Endothelial cell of umbilical vein (primary cell): Measurements from ENCODE around the gene GCAT. TPM values are rescaled to one million over a fixed set of nuclear protein-coding genes. Genes with fewer than 3 reads are reported as not detected.

ENCODE experiments used
- BruUV-seq: library from RNA; stranded (reverse); fragments of 400-500 nt; replicated peaks from 2 replicates; lab custom pipeline; 2021; lab: Mats Ljungman, UMichigan
- CTCF ChIA-PET: fragments of 300-600, 350-600 bp; sonication (Branson Sonifier 250); formaldehyde crosslinking; loops from one replicate; lab custom pipeline; 2021; ENCODE audit warnings: antibody characterized with exemption, inconsistent platforms; lab: Charles Lee
- POLR2A ChIA-PET: fragments of 300-600, 350-600 bp; sonication (Branson Sonifier 250); formaldehyde crosslinking; loops from one replicate; lab custom pipeline; 2021; ENCODE audit warnings: antibody characterized with exemption, inconsistent platforms; lab: Charles Lee
- DNase-seq: peaks from one replicate; pipeline ENCODE4 v3.0.0-alpha.2; 2011; ENCODE audit warnings: low read depth, low spot score
- FAIRE-seq: peaks from 2 replicates; lab custom pipeline; 2011; peaks lifted over from hg19 to GRCh38; lab: Jason Lieb, UNC
- H2AFZ ChIP-seq: 2 replicates; pipeline ENCODE4 v1.6.0; 2012; ENCODE audit warnings: low read depth, low read length, control low read depth, inconsistent platforms
- H3K27ac ChIP-seq: 2 replicates; pipeline ENCODE4 v1.5.1; 2011; ENCODE audit warnings: low read depth, mild to moderate bottlenecking, control low read depth, low read length, moderate library complexity; ENCODE audit not compliant: insufficient read depth
- H3K27me3 ChIP-seq, 2 experiments: 2 replicates each; pipeline versions ENCODE4 v1.6.0 to v1.6.1; 2011; ENCODE audit warnings: low read length in 2 of 2, mixed read lengths in 1 of 2; ENCODE audit not compliant: control insufficient read depth in 2 of 2, insufficient read depth in 2 of 2
- H3K36me3 ChIP-seq, 2 experiments: 2 replicates in 1 of 2; 3 replicates in 1 of 2; pipeline ENCODE4 v1.5.1; 2011; ENCODE audit warnings: low read length in 2 of 2, mild to moderate bottlenecking in 1 of 2, moderate library complexity in 1 of 2; ENCODE audit not compliant: control insufficient read depth in 2 of 2, insufficient read depth in 2 of 2; ENCODE audit errors: extremely low read depth in 1 of 2
- H3K4me1 ChIP-seq: 3 replicates; pipeline ENCODE4 v1.5.1; 2011; ENCODE audit warnings: mild to moderate bottlenecking, low read length; ENCODE audit not compliant: control insufficient read depth, insufficient read depth; ENCODE audit errors: extremely low read depth
- H3K4me2 ChIP-seq: 2 replicates; pipeline ENCODE4 v1.6.1; 2011; ENCODE audit warnings: low read length, control low read depth, mixed read lengths; ENCODE audit not compliant: insufficient read depth
- H3K4me3 ChIP-seq, 3 experiments: fragments of 200-600 bp in 1 of 3; sonication (generic), shearing (Covaris generic) in 1 of 3; replicated peaks in 1 of 3; 2 replicates each; pipeline ENCODE4 v1.5.1; 2011 to 2016; ENCODE audit warnings: control low read depth in 3 of 3, low read length in 3 of 3, mild to moderate bottlenecking in 2 of 3, inconsistent platforms in 1 of 3, low read depth in 1 of 3, moderate library complexity in 1 of 3; ENCODE audit not compliant: insufficient read depth in 1 of 3
- H3K79me2 ChIP-seq: 2 replicates; pipeline ENCODE4 v1.6.0; 2012; ENCODE audit warnings: low read length, inconsistent platforms; ENCODE audit not compliant: control insufficient read depth, insufficient read depth
- H3K9ac ChIP-seq: replicated peaks from 2 replicates; pipeline ENCODE3; 2011; ENCODE audit warnings: low read length, control low read depth; ENCODE audit not compliant: insufficient read depth; ENCODE audit errors: extremely low read depth
- H3K9me1 ChIP-seq: replicated peaks from 3 replicates; pipeline ENCODE4 v1.6.0; 2011; ENCODE audit warnings: mild to moderate bottlenecking, low read length; ENCODE audit not compliant: control insufficient read depth, insufficient read depth; ENCODE audit errors: extremely low read depth
- H3K9me3 ChIP-seq: replicated peaks from 2 replicates; pipeline ENCODE4 v1.5.1; 2012; ENCODE audit warnings: low read length, inconsistent platforms; ENCODE audit not compliant: control insufficient read depth, insufficient read depth
- H4K20me1 ChIP-seq: replicated peaks from 2 replicates; pipeline ENCODE3; 2011; ENCODE audit warnings: mild to moderate bottlenecking, low read length; ENCODE audit not compliant: control insufficient read depth, insufficient read depth; ENCODE audit errors: extremely low read depth
- EZH2 ChIP-seq: IDR thresholded peaks from 2 replicates; pipeline ENCODE4 v1.6.1; 2012; ENCODE audit warnings: borderline replicate concordance, low read depth, mild to moderate bottlenecking, moderate library complexity, low read length, inconsistent platforms; ENCODE audit not compliant: severe bottlenecking
- FOS ChIP-seq: IDR thresholded peaks from 2 replicates; pipeline ENCODE4 v1.6.1; 2011; ENCODE audit warnings: mild to moderate bottlenecking, low read length, moderate library complexity, borderline replicate concordance; ENCODE audit not compliant: insufficient read depth
- GATA2 ChIP-seq: IDR thresholded peaks from 2 replicates; pipeline ENCODE4 v1.7.0; 2011; ENCODE audit warnings: low read depth, mild to moderate bottlenecking, moderate library complexity, mixed read lengths, low read length; ENCODE audit not compliant: insufficient read length, insufficient read depth
- JUN ChIP-seq: IDR thresholded peaks from 2 replicates; pipeline ENCODE4 v1.6.1; 2011; ENCODE audit warnings: borderline replicate concordance, low read depth; ENCODE audit not compliant: insufficient read length, insufficient read depth
- MYC ChIP-seq: IDR thresholded peaks from one replicate; pipeline ENCODE4 v1.6.1; 2011; ENCODE audit warnings: mild to moderate bottlenecking, low read depth, low read length
- POLR2A ChIP-seq: IDR thresholded peaks from 2 replicates; pipeline ENCODE4 v1.6.1; 2012; ENCODE audit warnings: low read depth, mild to moderate bottlenecking, control low read depth, low read length
- POLR2AphosphoS5 ChIP-seq: IDR thresholded peaks from 2 replicates; pipeline ENCODE4 v1.6.1; 2012; ENCODE audit warnings: low read depth, mild to moderate bottlenecking, control low read depth, low read length, moderate library complexity; ENCODE audit not compliant: insufficient read depth
- dilution Hi-C: fragments of 300-500 bp; cut with MboI; formaldehyde crosslinking; loops from one replicate; pipeline ENCODE4 v1.15.0; 2019; ENCODE audit warnings: low sequenced_read_pairs; ENCODE audit not compliant: extremely low pct_ligation_motif_present
- intact Hi-C: fragments of 100-400 bp; cut with micrococcal nuclease; formaldehyde crosslinking; loops from one replicate; pipeline ENCODE4 v1.10.0; 2022
- polyA plus RNA-seq, 4 experiments: library from polyadenylated mRNA; depleted of rRNA in 3 of 4; stranded (reverse) in 3 of 4; unstranded in 1 of 4; fragments of >200 nt; gene quantifications; 2 replicates each; pipeline versions ENCODE4 v1.2.1 to v1.2.3, GENCODE V29; 2011 to 2012; ENCODE audit warnings: missing spikeins in 1 of 4
- total RNA-seq: library from RNA; stranded (reverse); gene quantifications from 2 replicates; pipeline ENCODE4 v1.2.3, GENCODE V29; 2021
- TF ChIP-seq, protein P1 (sequence below): IDR thresholded peaks from 2 replicates; pipeline ENCODE4 v1.6.1; 2011; ENCODE audit not compliant: insufficient read depth, insufficient read length
- TF ChIP-seq, protein P2 (sequence below), 2 donors: IDR thresholded peaks; 1 replicate in 1 of 2; 2 replicates in 1 of 2; pipeline ENCODE4 v1.5.1; 2011; ENCODE audit warnings: low read length in 2 of 2, mild to moderate bottlenecking in 2 of 2, moderate library complexity in 2 of 2, control low read depth in 1 of 2, inconsistent platforms in 1 of 2, low read depth in 1 of 2; ENCODE audit not compliant: insufficient read depth in 1 of 2; ENCODE audit errors: extremely low read depth in 1 of 2

The GCAT gene
- total and polyA plus RNA-seq, 2 donors (not counting 3 experiments of a cell fraction or from before 2014, with no cell fraction given): 19.7 TPM

- dilution Hi-C loops: no loop called here
Observed at GRCh38 chr22:37771702-37772427, 35.9 kb upstream of the GCAT start.

More at GRCh38 chr22:37771702-37772427, 35.9 kb upstream of the GCAT start:
- no peaks in the 10 kb centered on the region for H3K27me3 ChIP-seq
- peaks cover 10 to 48% of the 10 kb centered on the region in 2 experiments for H3K36me3 ChIP-seq
- POLR2A ChIA-PET: no interaction called here
- H3K9me3 ChIP-seq: no peaks in the 10 kb centered on the region
- DNase-seq (no peak), FAIRE-seq (no peak)
- no peaks in the 10 kb centered on the region for H3K79me2 ChIP-seq
- no peak overlapping the region for H2AFZ ChIP-seq
- no TSS peak for BruUV-seq
- TF ChIP-seq EZH2: no peak
- no peak for TF ChIP-seq GATA2
- TF ChIP-seq FOS: no peak
- TF ChIP-seq JUN: no peak
- TF ChIP-seq MYC: no peak
- TF ChIP-seq POLR2AphosphoS5: no peak
- no peak for TF ChIP-seq POLR2A
- TF ChIP-seq, protein P1, sequence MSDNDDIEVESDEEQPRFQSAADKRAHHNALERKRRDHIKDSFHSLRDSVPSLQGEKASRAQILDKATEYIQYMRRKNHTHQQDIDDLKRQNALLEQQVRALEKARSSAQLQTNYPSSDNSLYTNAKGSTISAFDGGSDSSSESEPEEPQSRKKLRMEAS: no peak
- TF ChIP-seq, protein P2, sequence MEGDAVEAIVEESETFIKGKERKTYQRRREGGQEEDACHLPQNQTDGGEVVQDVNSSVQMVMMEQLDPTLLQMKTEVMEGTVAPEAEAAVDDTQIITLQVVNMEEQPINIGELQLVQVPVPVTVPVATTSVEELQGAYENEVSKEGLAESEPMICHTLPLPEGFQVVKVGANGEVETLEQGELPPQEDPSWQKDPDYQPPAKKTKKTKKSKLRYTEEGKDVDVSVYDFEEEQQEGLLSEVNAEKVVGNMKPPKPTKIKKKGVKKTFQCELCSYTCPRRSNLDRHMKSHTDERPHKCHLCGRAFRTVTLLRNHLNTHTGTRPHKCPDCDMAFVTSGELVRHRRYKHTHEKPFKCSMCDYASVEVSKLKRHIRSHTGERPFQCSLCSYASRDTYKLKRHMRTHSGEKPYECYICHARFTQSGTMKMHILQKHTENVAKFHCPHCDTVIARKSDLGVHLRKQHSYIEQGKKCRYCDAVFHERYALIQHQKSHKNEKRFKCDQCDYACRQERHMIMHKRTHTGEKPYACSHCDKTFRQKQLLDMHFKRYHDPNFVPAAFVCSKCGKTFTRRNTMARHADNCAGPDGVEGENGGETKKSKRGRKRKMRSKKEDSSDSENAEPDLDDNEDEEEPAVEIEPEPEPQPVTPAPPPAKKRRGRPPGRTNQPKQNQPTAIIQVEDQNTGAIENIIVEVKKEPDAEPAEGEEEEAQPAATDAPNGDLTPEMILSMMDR (IDR thresholded peaks at IDR 0.05; ENCODE audit: extremely low read depth in 1 of 2, insufficient read depth in 1 of 2, low read depth in 1 of 2, low read length in 2 of 2): no peak
- CTCF ChIA-PET: interaction anchor here (1.1 kb wide), 1 partner anchor 11 kb away, joined by 3 read pairs; no protein-coding TSS in a partner anchor
- H3K9me1 ChIP-seq: no peaks in the 10 kb centered on the region
- intact Hi-C loops: no loop called here
- H3K4me1 ChIP-seq: no peaks in the 10 kb centered on the region
- no peak overlapping the region for H3K4me3 ChIP-seq
- H4K20me1 ChIP-seq: no peaks in the 10 kb centered on the region
- no peak overlapping the region for H3K4me2 ChIP-seq
- H3K27ac ChIP-seq: no peak overlapping the region
- H3K9ac ChIP-seq: no peak overlapping the region
